Adrenal gland (tissue), 12 donors: ENCODE results near the gene ARHGAP21. TPM values are rescaled to one million over a fixed set of nuclear protein-coding genes. Genes with fewer than 3 reads are reported as not detected.
A peak's percentile ranks its signal among the peaks of the same experiment; 100 is the strongest.

Source experiments
- DNase-seq, 7 donors: peaks; one replicate each; pipeline ENCODE4 v3.0.0-alpha.2; 2019 to 2020
- H3K27ac ChIP-seq, 5 donors: fragments of 200-600 bp; sonication (generic) in 4 of 5; 1 replicate in 3 of 5; 2 replicates in 2 of 5; pipeline versions ENCODE4 v1.5.1 to v1.8.0; 2016 to 2020; ENCODE audit warnings: mild to moderate bottlenecking in 1 of 5
- H3K27me3 ChIP-seq: fragments of 200-600 bp; 2 replicates; pipeline ENCODE4 v1.8.0; 2021
- H3K36me3 ChIP-seq, 2 donors: fragments of 200-600 bp; replicated peaks in 1 of 2; 1 replicate in 1 of 2; 2 replicates in 1 of 2; pipeline versions ENCODE4 v1.5.1 to v1.8.0; 2018 to 2022
- H3K4me1 ChIP-seq, 2 donors: fragments of 200-600 bp; replicated peaks in 1 of 2; 1 replicate in 1 of 2; 2 replicates in 1 of 2; pipeline versions ENCODE4 v1.5.1 to v1.8.0; 2018 to 2021
- H3K4me3 ChIP-seq, 4 donors: fragments of 200-600 bp; sonication (generic) in 3 of 4; one replicate each; pipeline ENCODE4 v1.5.1; 2016 to 2018
- H3K9me3 ChIP-seq, 3 donors: fragments of 200-600 bp; sonication (generic) in 1 of 3; replicated peaks in 1 of 3; 1 replicate in 2 of 3; 2 replicates in 1 of 3; pipeline versions ENCODE4 v1.5.1 to v1.8.0; 2016 to 2021
- POLR2A ChIP-seq, 2 donors: fragments of 450-650 bp; IDR thresholded peaks; one replicate each; pipeline ENCODE4 v1.6.1; 2017; ENCODE audit warnings: antibody characterized with exemption in 2 of 2, mild to moderate bottlenecking in 2 of 2, moderate library complexity in 1 of 2
- WGBS, 4 donors: extraction: QIAGEN DNeasy Blood & Tissue Kit in 2 of 4; methylation state at CpG; one replicate each; pipeline versions ENCODE4 v1.1.5 to v1.1.7; 2013 to 2017; 5-methylcytosine and 5-hydroxymethylcytosine counted together
- intact Hi-C, 2 donors: fragments of 100-400 bp; cut with DNase I; formaldehyde crosslinking; loops; one replicate each; pipeline versions ENCODE4 v1.14.1 to v1.15.0; 2022 to 2023
- polyA plus RNA-seq, 3 donors: library from polyadenylated mRNA; stranded (reverse); fragments of 200-250 nt in 2 of 3; fragments of 350-450 nt in 1 of 3; fragmentation: Illumina TruSeq in 1 of 3; extraction: RNeasy Lipid Tissue Mini Kit (QIAGEN cat#74804) in 1 of 3; gene quantifications; one replicate each; pipeline ENCODE4 v1.2.3, GENCODE V29; 2013 to 2014
- total RNA-seq, 9 donors: library from RNA; depleted of rRNA in 4 of 9; stranded (reverse); fragments of >200 nt in 4 of 9; fragments of 120-200 nt in 1 of 9; fragmentation: NEBNext Ultra II Directional in 1 of 9; extraction: Animal tissue kit (Norgen Biotek cat#: 25700) in 1 of 9; gene quantifications; one replicate each; pipeline versions ENCODE4 v1.1.0 to v1.2.4, GENCODE V29; 2013 to 2023
- TF ChIP-seq, protein P1 (sequence below), 6 experiments: fragments of 450-650 bp in 4 of 6; fragments of 200-600 bp in 2 of 6; sonication (generic) in 1 of 6; IDR thresholded peaks; 1 replicate in 5 of 6; 2 replicates in 1 of 6; pipeline versions ENCODE4 v1.5.1 to v1.8.0; 2016 to 2021; ENCODE audit warnings: antibody characterized with exemption in 6 of 6, mild to moderate bottlenecking in 2 of 6, moderate library complexity in 1 of 6
- donor health status: healthy with polysubstance abuse.
- donor health status: Bipolar disorder and iron deficiency.
- donor health status: DM: yes; HTN: yes; CAD: no.
- donor health status: DM: no; HTN: no; CAD: no.
- donor health status: DM: no; HTN: no; CAD: no.
- donor health status: DM: yes; HTN: yes; CAD: no.

Gene ARHGAP21
- total and polyA plus RNA-seq, 12 donors, result 45.2 to 160 (median 107) TPM

DNA sequence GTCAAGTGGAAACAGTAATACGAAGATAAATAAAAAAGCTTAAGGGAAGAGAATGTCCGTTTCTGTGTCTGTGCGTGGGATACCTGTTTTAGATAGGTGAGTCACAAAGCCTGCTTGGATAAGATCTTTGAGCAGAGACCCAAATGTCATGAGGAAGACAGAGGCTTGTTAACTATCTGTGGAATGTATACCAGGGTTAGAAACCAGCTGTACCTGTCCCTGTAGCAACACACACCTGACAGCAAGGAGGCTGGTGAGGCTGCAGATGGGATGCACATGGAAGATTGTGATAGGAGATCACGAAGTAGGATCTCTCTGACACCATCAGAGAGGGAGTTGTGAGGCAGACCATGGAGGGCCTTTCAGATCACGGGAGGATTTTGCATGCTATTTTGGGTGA is 105.3 kb downstream of the ARHGAP21 start:
- no peak overlapping the region for H3K4me3 ChIP-seq
- H3K27me3 ChIP-seq, result no peaks in the 10 kb centered on the region
- TF ChIP-seq, protein P1, sequence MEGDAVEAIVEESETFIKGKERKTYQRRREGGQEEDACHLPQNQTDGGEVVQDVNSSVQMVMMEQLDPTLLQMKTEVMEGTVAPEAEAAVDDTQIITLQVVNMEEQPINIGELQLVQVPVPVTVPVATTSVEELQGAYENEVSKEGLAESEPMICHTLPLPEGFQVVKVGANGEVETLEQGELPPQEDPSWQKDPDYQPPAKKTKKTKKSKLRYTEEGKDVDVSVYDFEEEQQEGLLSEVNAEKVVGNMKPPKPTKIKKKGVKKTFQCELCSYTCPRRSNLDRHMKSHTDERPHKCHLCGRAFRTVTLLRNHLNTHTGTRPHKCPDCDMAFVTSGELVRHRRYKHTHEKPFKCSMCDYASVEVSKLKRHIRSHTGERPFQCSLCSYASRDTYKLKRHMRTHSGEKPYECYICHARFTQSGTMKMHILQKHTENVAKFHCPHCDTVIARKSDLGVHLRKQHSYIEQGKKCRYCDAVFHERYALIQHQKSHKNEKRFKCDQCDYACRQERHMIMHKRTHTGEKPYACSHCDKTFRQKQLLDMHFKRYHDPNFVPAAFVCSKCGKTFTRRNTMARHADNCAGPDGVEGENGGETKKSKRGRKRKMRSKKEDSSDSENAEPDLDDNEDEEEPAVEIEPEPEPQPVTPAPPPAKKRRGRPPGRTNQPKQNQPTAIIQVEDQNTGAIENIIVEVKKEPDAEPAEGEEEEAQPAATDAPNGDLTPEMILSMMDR (IDR thresholded peaks at IDR 0.05), result no peak
- no peak for TF ChIP-seq POLR2A (IDR thresholded peaks at IDR 0.05)
- WGBS, 4 donors, result 81 to 90% (median 85%) methylated on average over 5 of the region's 5 CpGs
- H3K27ac ChIP-seq, result no peak overlapping the region
- intact Hi-C loops, result no loop called here
- H3K36me3 ChIP-seq, result peaks cover 0 to 6% of the 10 kb centered on the region in 2 donors
- no peak for DNase-seq
- H3K9me3 ChIP-seq, result no peaks in the 10 kb centered on the region
- peaks cover 0 to 4% of the 10 kb centered on the region in 2 donors for H3K4me1 ChIP-seq

DNA sequence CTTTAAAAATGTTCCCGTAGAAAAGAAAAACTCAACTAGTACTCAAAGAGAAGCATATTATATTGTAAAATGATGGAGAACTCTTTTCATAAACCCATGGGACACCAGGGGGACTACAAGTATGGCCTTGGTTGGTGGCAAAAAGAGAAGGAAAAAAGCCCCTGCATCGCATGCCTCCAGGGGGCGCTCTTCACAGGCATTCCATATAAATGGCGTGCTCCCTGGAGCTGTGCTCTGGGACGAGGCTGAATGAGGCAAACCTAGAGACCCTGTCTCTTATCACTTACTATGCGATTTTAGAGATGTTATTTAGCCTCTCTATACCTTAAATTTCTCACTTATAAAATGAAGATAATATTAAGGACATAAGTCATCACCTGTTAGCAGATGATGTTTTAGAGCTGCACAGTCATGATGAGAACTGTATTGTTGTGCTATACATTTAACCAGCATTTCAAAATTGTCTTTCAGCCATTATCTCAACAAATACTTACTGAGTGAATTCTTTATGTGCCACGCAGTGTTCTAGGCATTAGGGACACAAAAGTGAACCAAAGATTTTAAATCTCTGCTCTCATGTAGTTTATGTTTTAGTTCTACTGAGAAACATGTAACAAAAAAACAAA is 105.8 kb downstream of the ARHGAP21 start:
- Histone ChIP-seq H3K36me3 (peaks cover 0 to 6% of the 10 kb centered on the region in 2 donors), H3K4me1 (no peaks in the 10 kb centered on the region), H3K4me3 (no peak overlapping the region), H3K27me3 (no peaks in the 10 kb centered on the region), H3K9me3 (no peaks in the 10 kb centered on the region), H3K27ac (no peak overlapping the region)
- intact Hi-C loops, result no loop called here
- peak in 6 of 7 donors; percentile 31 to 72 (median 50) for DNase-seq
- TF ChIP-seq, protein P1 (IDR thresholded peaks at IDR 0.05), result peak; percentile 52 to 73 (median 65)
- TF ChIP-seq POLR2A (IDR thresholded peaks at IDR 0.05), result no peak
- 62 to 67% (median 64%) methylated on average over 7 of the region's 7 CpGs for WGBS, 4 donors

DNA sequence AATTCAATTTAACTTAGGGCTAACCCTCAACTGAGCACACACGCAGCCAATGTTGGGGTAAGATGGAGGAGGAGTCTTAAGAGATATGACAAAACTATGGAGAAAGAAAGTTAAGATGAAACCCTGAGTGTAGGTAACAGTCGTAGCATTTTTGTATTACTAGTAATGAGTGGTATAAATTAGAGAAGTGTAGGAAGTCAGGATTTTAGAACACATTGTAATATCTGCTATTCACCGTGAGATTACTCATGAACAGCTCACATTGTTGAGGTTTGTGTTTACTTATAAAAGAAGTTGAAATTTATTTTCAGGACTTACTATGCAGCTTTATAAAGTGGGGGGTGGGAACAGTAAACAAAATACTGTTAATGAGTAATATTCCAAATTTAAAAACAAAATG is 107.2 kb downstream of the ARHGAP21 start:
- H3K4me3 ChIP-seq, result no peak overlapping the region
- WGBS, 4 donors, result 91 to 98% (median 95%) methylated on average over 3 of the region's 3 CpGs

DNA sequence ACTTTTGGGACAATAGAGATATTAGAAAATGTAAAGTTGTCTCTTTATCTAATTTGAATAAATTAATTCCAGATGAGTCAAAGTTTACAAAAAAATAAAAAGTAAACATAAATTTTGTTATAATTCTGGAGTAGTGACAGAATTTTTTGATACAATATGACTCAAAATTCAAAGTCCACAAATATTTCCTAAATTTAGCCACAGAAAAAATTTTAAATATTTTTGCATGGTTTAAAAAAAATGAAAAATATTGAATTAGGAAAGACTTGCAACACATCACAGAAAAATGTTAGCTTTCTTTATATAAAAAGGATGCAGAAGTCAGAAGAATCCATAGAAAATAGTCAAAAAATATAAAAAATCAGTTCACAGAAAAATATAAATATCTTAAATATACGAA is 117.7 kb downstream of the ARHGAP21 start:
- Histone ChIP-seq H3K4me3 (no peak overlapping the region), H3K27me3 (no peaks in the 10 kb centered on the region), H3K27ac (no peak overlapping the region), H3K36me3 (peaks cover 0 to 33% of the 10 kb centered on the region in 2 donors), H3K4me1 (peaks cover 11 to 12% of the 10 kb centered on the region in 2 donors), H3K9me3 (no peaks in the 10 kb centered on the region)
- intact Hi-C loops, result no loop called here
- TF ChIP-seq, protein P1 (IDR thresholded peaks at IDR 0.05), result no peak
- no peak for TF ChIP-seq POLR2A (IDR thresholded peaks at IDR 0.05)
- WGBS, 4 donors, result 93 to 100% (median 96%) methylated on average over 1 of the region's 1 CpG
- DNase-seq, result no peak

More for the DNA sequence above, 107.2 kb downstream of the ARHGAP21 start:
- intact Hi-C loops, result no loop called here
- TF ChIP-seq, protein P1 (IDR thresholded peaks at IDR 0.05), result no peak
- TF ChIP-seq POLR2A (IDR thresholded peaks at IDR 0.05), result no peak
- no peak for DNase-seq
- Histone ChIP-seq H3K27me3 (no peaks in the 10 kb centered on the region), H3K4me1 (no peaks in the 10 kb centered on the region), H3K27ac (no peak overlapping the region), H3K36me3 (peaks cover 0 to 6% of the 10 kb centered on the region in 2 donors), H3K9me3 (no peaks in the 10 kb centered on the region)
